B cell (primary cell): ENCODE results near the gene KCNE5. TPM values are rescaled to one million over a fixed set of nuclear protein-coding genes. Genes with fewer than 3 reads are reported as not detected.
"Not testable (repeated sequence)": the region's sequence is repeated elsewhere in the genome, so short reads cannot be mapped to it uniquely, and the experiment has no call there.

Experiments
- ATAC-seq: fragments of 200-7000 bp; cut with Tn5 transposase; one replicate; pipeline ENCODE4 v1.10.0; 2021; ENCODE audit warnings: low read depth, mild to moderate bottlenecking, moderate number of reproducible peaks, moderate library complexity
- CTCF ChIA-PET: fragments of 350-600 bp; sonication (Branson Sonifier 250); formaldehyde crosslinking; loops from one replicate; lab custom pipeline; 2021; ENCODE audit warnings: antibody characterized with exemption, inconsistent platforms; lab: Charles Lee
- POLR2A ChIA-PET: fragments of 350-600 bp; sonication (Branson Sonifier 250); formaldehyde crosslinking; loops from one replicate; lab custom pipeline; 2021; ENCODE audit warnings: antibody characterized with exemption; lab: Charles Lee
- DNase-seq: peaks from one replicate; pipeline ENCODE4 v3.0.0; 2013
- H2AFZ ChIP-seq: 2 replicates; pipeline ENCODE4 v1.6.1; 2012; ENCODE audit warnings: mild to moderate bottlenecking, low read depth, low read length; ENCODE audit not compliant: insufficient read depth, poor library complexity, severe bottlenecking
- H3K27ac ChIP-seq, 2 donors: 1 replicate in 1 of 2; 2 replicates in 1 of 2; pipeline ENCODE4 v1.5.1; 2012 to 2013; ENCODE audit warnings: low read length in 2 of 2, mild to moderate bottlenecking in 2 of 2, moderate library complexity in 1 of 2
- H3K27me3 ChIP-seq, 4 experiments: fragments of 200-600 bp in 1 of 4; sonication (generic) in 1 of 4; replicated peaks in 1 of 4; 1 replicate in 2 of 4; 2 replicates in 2 of 4; pipeline versions ENCODE4 v1.6.1 to v1.7.0; 2013 to 2016; ENCODE audit warnings: low read length in 3 of 4, mild to moderate bottlenecking in 2 of 4, mixed read lengths in 1 of 4, moderate library complexity in 1 of 4; ENCODE audit not compliant: insufficient read depth in 4 of 4, control insufficient read depth in 3 of 4; ENCODE audit errors: control extremely low read depth in 1 of 4
- H3K36me3 ChIP-seq, 2 experiments: replicated peaks in 1 of 2; 1 replicate in 1 of 2; 2 replicates in 1 of 2; pipeline versions ENCODE4 v1.6.1 to v1.7.1; 2013; ENCODE audit warnings: low read length in 1 of 2; ENCODE audit not compliant: insufficient read depth in 2 of 2, control insufficient read depth in 1 of 2; ENCODE audit errors: control extremely low read depth in 1 of 2, extremely low read depth in 1 of 2
- H3K4me1 ChIP-seq, 2 donors: fragments of 200-600 bp in 1 of 2; sonication (generic) in 1 of 2; 1 replicate in 1 of 2; 2 replicates in 1 of 2; pipeline versions ENCODE4 v1.5.1 to v1.6.1; 2013 to 2017; ENCODE audit warnings: low read length in 2 of 2; ENCODE audit not compliant: control insufficient read depth in 2 of 2, insufficient read depth in 2 of 2
- H3K4me2 ChIP-seq: replicated peaks from 2 replicates; pipeline ENCODE3; 2012; ENCODE audit warnings: mild to moderate bottlenecking, low read depth, low read length; ENCODE audit not compliant: poor library complexity, severe bottlenecking
- H3K4me3 ChIP-seq, 5 experiments: fragments of 200-600 bp in 1 of 5; sonication (generic) in 1 of 5; 1 replicate in 3 of 5; 2 replicates in 2 of 5; pipeline versions ENCODE4 v1.5.1 to v1.7.0; 2011 to 2016; ENCODE audit warnings: low read length in 4 of 5, mild to moderate bottlenecking in 4 of 5, low read depth in 2 of 5, control low read depth in 1 of 5, moderate library complexity in 1 of 5; ENCODE audit not compliant: insufficient read depth in 1 of 5; ENCODE audit errors: control extremely low read depth in 1 of 5, extremely low read depth in 1 of 5
- H3K79me2 ChIP-seq: fragments of 200-600 bp; sonication (generic); one replicate; pipeline ENCODE4 v1.6.0; 2016; ENCODE audit warnings: low read length; ENCODE audit not compliant: control insufficient read depth, insufficient read depth
- H3K9ac ChIP-seq: fragments of 200-600 bp; sonication (generic); 2 replicates; pipeline ENCODE4 v1.6.1; 2017; ENCODE audit warnings: mild to moderate bottlenecking, low read length, moderate library complexity
- H3K9me3 ChIP-seq, 3 donors: one replicate each; pipeline versions ENCODE4 v1.6.1 to v1.7.1; 2013; ENCODE audit warnings: low read length in 2 of 3; ENCODE audit not compliant: control insufficient read depth in 2 of 3, insufficient read depth in 1 of 3; ENCODE audit errors: control extremely low read depth in 1 of 3
- H4K20me1 ChIP-seq: 2 replicates; pipeline ENCODE4 v1.6.0; 2012; ENCODE audit warnings: mild to moderate bottlenecking, low read length; ENCODE audit not compliant: insufficient read depth, control insufficient read depth, poor library complexity, severe bottlenecking
- H3K27ac Mint-ChIP-seq: one replicate; pipeline ENCODE4 v1.8.0; 2021; ENCODE audit warnings: mixed read lengths
- H3K27me3 Mint-ChIP-seq: one replicate; pipeline ENCODE4 v1.8.0; 2021; ENCODE audit warnings: mixed read lengths
- H3K4me1 Mint-ChIP-seq: one replicate; pipeline ENCODE4 v1.8.0; 2021; ENCODE audit warnings: mixed read lengths
- H3K4me3 Mint-ChIP-seq: one replicate; pipeline ENCODE4 v1.8.0; 2021; ENCODE audit warnings: mixed read lengths
- H3K9me3 Mint-ChIP-seq: one replicate; pipeline ENCODE4 v1.8.0; 2022; ENCODE audit warnings: mixed read lengths; ENCODE audit not compliant: insufficient read depth
- EZH2 ChIP-seq: IDR thresholded peaks from 2 replicates; pipeline ENCODE4 v1.6.1; 2012; ENCODE audit warnings: borderline replicate concordance, low read depth, mild to moderate bottlenecking, moderate library complexity, low read length; ENCODE audit not compliant: insufficient read depth, poor library complexity, severe bottlenecking
- WGBS: methylation state at CpG from one replicate; pipeline ENCODE4 v1.1.5; 2013; ENCODE audit warnings: missing lambda C conversion rate; ENCODE audit not compliant: insufficient coverage; 5-methylcytosine and 5-hydroxymethylcytosine counted together
- intact Hi-C: fragments of 100-400 bp; cut with micrococcal nuclease; formaldehyde crosslinking; loops from one replicate; pipeline ENCODE4 v1.10.0; 2022
- polyA plus RNA-seq: library from polyadenylated mRNA; depleted of rRNA; stranded (reverse); fragments of >200 nt; gene quantifications from 2 replicates; pipeline ENCODE4 v1.2.3, GENCODE V29; 2012
- total RNA-seq, 2 donors: library from RNA; stranded (reverse); fragments of 120-200 nt in 1 of 2; gene quantifications; 1 replicate in 1 of 2; 2 replicates in 1 of 2; pipeline versions ENCODE4 v1.2.3 to v1.2.4, GENCODE V29; 2013 to 2022
- TF ChIP-seq, protein P1 (sequence below): fragments of 200-600 bp; IDR thresholded peaks from one replicate; pipeline ENCODE4 v1.8.0; 2022; ENCODE audit warnings: antibody characterized with exemption, mild to moderate bottlenecking

The KCNE5 gene
- total and polyA plus RNA-seq, 2 donors (not counting 1 experiment from before 2014, with no cell fraction given), result 0.32 TPM; not detected in 1

DNA sequence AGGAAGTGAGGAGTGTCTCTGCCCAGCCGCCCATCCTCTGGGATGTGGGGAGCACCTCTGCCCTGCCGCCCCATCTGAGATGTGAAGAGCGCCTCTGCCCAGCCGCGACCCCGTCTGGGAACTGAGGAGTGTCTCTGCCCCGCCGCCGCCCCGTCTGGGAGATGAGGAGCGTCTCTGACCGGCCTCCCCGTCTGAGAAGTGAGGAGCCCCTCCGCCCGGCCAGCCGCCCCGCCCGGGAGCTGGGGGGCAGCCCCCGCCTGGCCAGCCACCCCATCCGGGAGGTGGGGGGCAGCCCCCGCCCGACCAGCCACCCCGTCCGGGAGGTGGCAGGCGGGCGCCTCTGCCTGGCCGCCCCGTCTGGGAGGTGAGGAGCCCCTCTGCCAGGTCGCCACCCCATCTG lies 46.2 kb upstream of the KCNE5 start:
- intact Hi-C loops, H3K27ac Mint-ChIP-seq, H3K4me3 Mint-ChIP-seq, H3K4me3 ChIP-seq, H3K4me1 ChIP-seq, ATAC-seq, H3K4me2 ChIP-seq, H3K9me3 Mint-ChIP-seq, H3K79me2 ChIP-seq, H3K27me3 Mint-ChIP-seq, H3K27ac ChIP-seq, H3K9ac ChIP-seq, POLR2A ChIA-PET, CTCF ChIA-PET, H2AFZ ChIP-seq, H3K9me3 ChIP-seq, H3K4me1 Mint-ChIP-seq, H4K20me1 ChIP-seq, DNase-seq, H3K27me3 ChIP-seq: not testable (repeated sequence)
- peaks cover 2 to 24% of the 10 kb centered on the region in 2 experiments for H3K36me3 ChIP-seq
- WGBS, result 98% methylated on average over 10 of the region's 29 CpGs

DNA sequence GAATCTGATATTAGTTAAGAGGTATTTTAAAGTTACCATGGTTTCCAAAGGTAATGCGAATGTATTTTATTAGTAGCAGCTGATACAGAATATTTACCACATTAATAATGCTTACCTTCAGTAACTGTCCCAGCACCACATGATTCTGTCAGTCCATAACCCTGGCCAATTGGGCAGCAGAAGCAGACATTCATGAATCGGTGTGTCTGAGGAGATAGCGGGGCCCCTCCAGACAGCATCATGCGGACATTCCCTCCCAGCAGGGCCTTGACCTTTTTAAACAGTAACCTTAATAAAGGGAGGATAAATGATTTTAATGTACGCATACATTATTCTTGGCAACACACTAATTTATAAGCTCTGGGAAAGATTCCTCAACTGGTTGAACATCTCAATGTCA lies 43.0 kb upstream of the KCNE5 start:
- no peaks in the 10 kb centered on the region for H3K9me3 Mint-ChIP-seq
- H3K27ac Mint-ChIP-seq, result no peak overlapping the region
- H3K9ac ChIP-seq, result no peak overlapping the region
- no CpG with 5 or more reads among the region's 5 CpGs for WGBS
- H3K27me3 Mint-ChIP-seq, result no peaks in the 10 kb centered on the region
- intact Hi-C loops, result no loop called here
- H3K4me1 ChIP-seq, result no peaks in the 10 kb centered on the region
- ChIA-PET CTCF (no interaction called here), POLR2A (no interaction called here)
- no peaks in the 10 kb centered on the region for H3K79me2 ChIP-seq
- no peak overlapping the region for H3K4me3 Mint-ChIP-seq
- DNase-seq, result no peak
- no peak overlapping the region for H3K4me2 ChIP-seq
- no peak overlapping the region for H2AFZ ChIP-seq
- H3K36me3 ChIP-seq, result peaks cover 2 to 31% of the 10 kb centered on the region in 2 experiments
- no peak for ATAC-seq
- no peaks in the 10 kb centered on the region for H4K20me1 ChIP-seq
- no peaks in the 10 kb centered on the region for H3K27me3 ChIP-seq
- H3K9me3 ChIP-seq, result no peaks in the 10 kb centered on the region
- no peaks in the 10 kb centered on the region for H3K4me1 Mint-ChIP-seq
- H3K4me3 ChIP-seq, result no peak overlapping the region
- no peak overlapping the region for H3K27ac ChIP-seq
- TF ChIP-seq EZH2, result no peak
- TF ChIP-seq, protein P1, sequence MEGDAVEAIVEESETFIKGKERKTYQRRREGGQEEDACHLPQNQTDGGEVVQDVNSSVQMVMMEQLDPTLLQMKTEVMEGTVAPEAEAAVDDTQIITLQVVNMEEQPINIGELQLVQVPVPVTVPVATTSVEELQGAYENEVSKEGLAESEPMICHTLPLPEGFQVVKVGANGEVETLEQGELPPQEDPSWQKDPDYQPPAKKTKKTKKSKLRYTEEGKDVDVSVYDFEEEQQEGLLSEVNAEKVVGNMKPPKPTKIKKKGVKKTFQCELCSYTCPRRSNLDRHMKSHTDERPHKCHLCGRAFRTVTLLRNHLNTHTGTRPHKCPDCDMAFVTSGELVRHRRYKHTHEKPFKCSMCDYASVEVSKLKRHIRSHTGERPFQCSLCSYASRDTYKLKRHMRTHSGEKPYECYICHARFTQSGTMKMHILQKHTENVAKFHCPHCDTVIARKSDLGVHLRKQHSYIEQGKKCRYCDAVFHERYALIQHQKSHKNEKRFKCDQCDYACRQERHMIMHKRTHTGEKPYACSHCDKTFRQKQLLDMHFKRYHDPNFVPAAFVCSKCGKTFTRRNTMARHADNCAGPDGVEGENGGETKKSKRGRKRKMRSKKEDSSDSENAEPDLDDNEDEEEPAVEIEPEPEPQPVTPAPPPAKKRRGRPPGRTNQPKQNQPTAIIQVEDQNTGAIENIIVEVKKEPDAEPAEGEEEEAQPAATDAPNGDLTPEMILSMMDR, result no peak
